KOPT-K1 (cell line): ENCODE data around the gene LARP4B.

Experiments used
- H3K27ac ChIP-seq: fragments of 200-600 bp; sonication (generic); 2 replicates; pipeline ENCODE4 v1.5.1; 2016; ENCODE audit warnings: antibody characterized with exemption, mild to moderate bottlenecking, low read depth, low read length; ENCODE audit not compliant: poor library complexity, severe bottlenecking
- H3K36me3 ChIP-seq: fragments of 200-600 bp; sonication (generic); 2 replicates; pipeline ENCODE4 v1.5.1; 2017; ENCODE audit warnings: antibody characterized with exemption, mild to moderate bottlenecking, low read length, moderate library complexity; ENCODE audit not compliant: insufficient read depth
- H3K9me3 ChIP-seq: fragments of 200-600 bp; sonication (generic); 2 replicates; pipeline ENCODE4 v1.5.1; 2017; ENCODE audit warnings: antibody characterized with exemption, low read length, mild to moderate bottlenecking; ENCODE audit not compliant: insufficient read depth, poor library complexity, severe bottlenecking

The LARP4B gene

GRCh38 chr10:964988-965417 lies 33.5 kb upstream of the LARP4B start:
- Histone ChIP-seq H3K27ac (no peak overlapping the region), H3K9me3 (peaks cover 9% of the 10 kb centered on the region), H3K36me3 (no peaks in the 10 kb centered on the region)

GRCh38 chr10:964321-964987 lies 32.9 kb upstream of the LARP4B start:
- Histone ChIP-seq H3K36me3 (no peaks in the 10 kb centered on the region), H3K27ac (no peak overlapping the region), H3K9me3 (peaks cover 9% of the 10 kb centered on the region)

DNA sequence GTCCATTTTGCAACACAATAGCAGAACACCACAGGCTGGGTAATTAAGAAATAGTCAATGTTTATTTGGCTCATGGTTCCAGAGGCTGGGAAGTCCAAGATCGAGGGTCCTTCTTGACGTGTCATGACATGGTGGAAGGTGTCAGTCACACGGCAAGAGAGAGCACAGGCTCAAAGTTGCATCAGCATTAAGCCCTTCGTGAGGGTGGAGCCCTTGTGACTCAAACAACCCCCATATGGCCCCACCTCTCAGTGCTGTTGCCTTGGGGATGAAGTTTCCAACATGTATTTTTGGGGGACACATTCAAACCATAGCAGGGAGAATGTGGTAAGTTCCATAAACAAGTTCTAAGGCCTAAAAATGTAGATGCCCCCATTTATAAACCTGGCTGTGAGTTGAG lies 32.1 kb upstream of the LARP4B start:
- H3K27ac ChIP-seq, result no peak overlapping the region
- no peaks in the 10 kb centered on the region for H3K36me3 ChIP-seq
- peaks cover 9% of the 10 kb centered on the region for H3K9me3 ChIP-seq

DNA sequence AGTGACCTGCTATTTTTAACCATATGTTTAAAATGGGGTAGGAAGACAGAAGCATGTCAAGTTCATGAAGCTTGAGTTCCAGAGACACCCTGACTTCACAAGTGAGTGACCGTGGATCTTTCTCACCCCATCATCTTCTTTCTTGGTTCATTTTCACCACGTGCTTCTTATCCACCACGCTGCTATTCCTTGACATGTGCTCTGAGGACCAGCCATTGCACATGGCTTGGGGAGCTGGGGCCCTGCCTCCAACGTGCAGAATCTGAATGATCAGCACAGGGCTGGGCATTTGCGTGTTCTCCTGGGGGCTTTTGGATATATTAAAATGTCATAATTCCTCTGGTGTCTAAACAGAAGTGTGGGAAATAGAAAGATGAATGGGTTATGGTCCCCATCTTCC lies 31.7 kb upstream of the LARP4B start:
- Histone ChIP-seq H3K27ac (no peak overlapping the region), H3K36me3 (no peaks in the 10 kb centered on the region), H3K9me3 (peaks cover 9% of the 10 kb centered on the region)

DNA sequence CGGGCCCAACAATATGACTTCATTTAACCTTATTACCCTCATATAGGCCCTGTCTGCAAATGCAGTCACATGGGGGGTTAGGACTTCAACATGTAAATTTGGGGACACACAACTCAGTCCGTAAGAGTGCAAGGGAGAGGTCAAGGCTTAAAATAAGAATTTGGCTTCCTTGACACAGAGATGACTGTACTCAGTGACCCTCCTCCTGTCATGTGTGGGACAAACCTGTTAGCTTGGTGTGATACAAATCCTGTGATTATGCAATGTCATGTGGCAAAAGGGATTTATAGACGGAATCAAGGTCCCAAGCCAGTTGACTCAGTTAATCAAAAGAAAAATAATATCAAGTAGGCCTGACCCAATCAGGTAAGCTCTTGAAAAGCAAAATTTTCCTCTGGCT lies 30.8 kb upstream of the LARP4B start:
- Histone ChIP-seq H3K27ac (no peak overlapping the region), H3K36me3 (no peaks in the 10 kb centered on the region), H3K9me3 (peaks cover 9% of the 10 kb centered on the region)

- Histone ChIP-seq H3K36me3 (no peaks in the 10 kb centered on the region), H3K9me3 (no peaks in the 10 kb centered on the region), H3K27ac (no peak overlapping the region)
These were observed 27.4 kb upstream of the LARP4B start for GRCh38 chr10:958856-959255.

DNA sequence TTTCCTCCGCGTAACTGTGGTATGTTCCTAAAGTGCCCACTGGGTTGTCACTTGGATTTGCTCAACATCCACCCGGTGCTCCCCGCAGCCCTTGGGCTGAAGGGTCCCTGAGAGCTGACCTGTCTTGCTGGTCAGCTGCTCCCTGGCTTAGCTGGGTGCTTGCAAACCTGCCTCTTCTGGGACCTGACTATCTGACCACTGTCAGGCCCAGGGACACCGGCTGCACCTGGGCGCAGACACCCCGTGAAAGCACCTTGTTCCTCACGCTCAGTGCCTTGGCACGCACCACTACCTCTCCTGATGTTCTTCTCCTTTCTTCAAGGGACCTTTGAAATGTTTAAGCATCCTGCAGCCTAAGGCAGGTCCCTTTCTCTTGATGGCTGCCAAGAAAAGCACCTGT lies 26.6 kb upstream of the LARP4B start:
- no peak overlapping the region for H3K27ac ChIP-seq
- H3K9me3 ChIP-seq, result no peaks in the 10 kb centered on the region
- no peaks in the 10 kb centered on the region for H3K36me3 ChIP-seq

- no peak overlapping the region for H3K27ac ChIP-seq
- H3K36me3 ChIP-seq, result no peaks in the 10 kb centered on the region
- no peaks in the 10 kb centered on the region for H3K9me3 ChIP-seq
These were observed 24.3 kb upstream of the LARP4B start for GRCh38 chr10:955820-956217.

GRCh38 chr10:955127-955819 lies 23.8 kb upstream of the LARP4B start:
- H3K36me3 ChIP-seq, result no peaks in the 10 kb centered on the region
- no peak overlapping the region for H3K27ac ChIP-seq
- no peaks in the 10 kb centered on the region for H3K9me3 ChIP-seq

- H3K27ac ChIP-seq, result no peak overlapping the region
- no peaks in the 10 kb centered on the region for H3K36me3 ChIP-seq
- H3K9me3 ChIP-seq, result no peaks in the 10 kb centered on the region
These were observed 22.9 kb upstream of the LARP4B start for GRCh38 chr10:954396-954795.

DNA sequence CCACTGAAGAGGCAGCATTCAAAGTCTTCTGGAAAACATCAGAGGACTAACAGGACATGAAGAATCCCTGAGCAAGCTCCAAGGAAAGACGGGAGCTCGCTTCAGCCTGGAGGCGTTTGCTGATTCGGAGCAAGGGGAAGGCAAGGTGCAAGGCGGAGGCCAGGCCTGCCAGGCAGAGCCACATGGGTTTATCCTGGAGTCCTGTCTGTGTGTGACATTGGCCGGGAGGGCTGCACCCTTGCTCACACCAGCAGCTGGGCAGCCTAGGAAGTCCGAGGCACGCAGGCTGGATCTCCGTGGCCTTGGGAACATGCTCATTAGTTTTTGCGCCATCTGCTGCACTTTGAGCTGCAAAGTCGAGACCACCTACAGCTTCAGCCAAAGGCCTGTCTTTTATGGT lies 22.3 kb upstream of the LARP4B start:
- Histone ChIP-seq H3K9me3 (no peaks in the 10 kb centered on the region), H3K27ac (no peak overlapping the region), H3K36me3 (no peaks in the 10 kb centered on the region)

GRCh38 chr10:949446-949845 lies 17.9 kb upstream of the LARP4B start:
- H3K27ac ChIP-seq, result no peak overlapping the region
- H3K36me3 ChIP-seq, result no peaks in the 10 kb centered on the region
- H3K9me3 ChIP-seq, result no peaks in the 10 kb centered on the region

GRCh38 chr10:948347-948746 lies 16.8 kb upstream of the LARP4B start:
- H3K9me3 ChIP-seq, result no peaks in the 10 kb centered on the region
- H3K36me3 ChIP-seq, result no peaks in the 10 kb centered on the region
- no peak overlapping the region for H3K27ac ChIP-seq

- Histone ChIP-seq H3K27ac (no peak overlapping the region), H3K36me3 (no peaks in the 10 kb centered on the region)
These were observed 16.4 kb upstream of the LARP4B start for GRCh38 chr10:947881-948280.

GRCh38 chr10:947051-947450 lies 15.5 kb upstream of the LARP4B start:
- Histone ChIP-seq H3K27ac (no peak overlapping the region), H3K9me3 (no peaks in the 10 kb centered on the region)

More at GRCh38 chr10:947881-948280, 16.4 kb upstream of the LARP4B start:
- H3K9me3 ChIP-seq, result no peaks in the 10 kb centered on the region

DNA sequence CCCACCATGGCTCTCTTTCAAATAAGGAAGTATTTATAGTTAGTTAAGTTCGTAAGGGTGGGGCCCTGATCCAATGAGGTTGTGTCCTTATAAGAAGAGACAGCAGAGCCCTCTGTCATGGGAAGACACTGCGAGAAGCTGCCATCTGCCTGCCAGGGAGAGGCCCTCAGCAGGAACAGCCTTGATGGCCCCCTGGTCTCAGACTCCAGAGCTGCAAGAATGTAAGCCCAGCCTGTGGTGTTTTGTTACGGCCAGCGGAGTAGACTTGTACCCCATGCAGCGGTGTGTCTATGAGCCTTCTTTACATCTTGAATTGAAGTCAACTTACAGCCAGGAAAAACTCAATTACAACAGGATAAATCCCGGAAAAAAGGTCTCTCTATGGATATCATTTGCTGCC lies 14.3 kb upstream of the LARP4B start:
- Histone ChIP-seq H3K27ac (no peak overlapping the region), H3K9me3 (no peaks in the 10 kb centered on the region), H3K36me3 (no peaks in the 10 kb centered on the region)

More at GRCh38 chr10:947051-947450, 15.5 kb upstream of the LARP4B start:
- no peaks in the 10 kb centered on the region for H3K36me3 ChIP-seq
